PC-9 (cell line): ENCODE results near the gene CEP85L. TPM values are rescaled to one million over a fixed set of nuclear protein-coding genes. Genes with fewer than 3 reads are reported as not detected.

Source experiments
- BruUV-seq: library from RNA; stranded (reverse); fragments of 400-500 nt; replicated peaks from 2 replicates; lab custom pipeline; 2021; lab: Mats Ljungman, UMichigan
- CTCF ChIA-PET: fragments of 300-600 bp; sonication (Branson Sonifier 250); formaldehyde crosslinking; loops from one replicate; lab custom pipeline; 2022; ENCODE audit warnings: antibody characterized with exemption; lab: Charles Lee
- POLR2A ChIA-PET: fragments of 300-600 bp; sonication (Branson Sonifier 250); formaldehyde crosslinking; loops from one replicate; lab custom pipeline; 2022; ENCODE audit warnings: antibody characterized with exemption; ENCODE audit not compliant: unreplicated experiment; lab: Charles Lee
- DNase-seq, 2 experiments: peaks; one replicate each; pipeline versions ENCODE4 v3.0.0 to v3.0.0-alpha.2; 2015 to 2022; ENCODE audit warnings: mixed read lengths in 1 of 2
- H2AFZ ChIP-seq: fragments of 200-600 bp; sonication (generic); 2 replicates; pipeline ENCODE4 v1.8.1; 2017; ENCODE audit warnings: antibody characterized with exemption
- H3F3A ChIP-seq: fragments of 200-600 bp; sonication (generic); 2 replicates; pipeline ENCODE4 v1.8.1; 2017; ENCODE audit warnings: antibody characterized with exemption, mild to moderate bottlenecking, low read depth; ENCODE audit not compliant: insufficient read depth
- H3K27ac ChIP-seq: fragments of 200-600 bp; sonication (generic); 2 replicates; pipeline ENCODE4 v1.6.1; 2016; ENCODE audit warnings: mixed run types
- H3K27me3 ChIP-seq: fragments of 200-600 bp; sonication (generic); 2 replicates; pipeline ENCODE4 v1.6.1; 2016; ENCODE audit warnings: low read depth, mixed run types; ENCODE audit not compliant: insufficient read depth
- H3K36me3 ChIP-seq: fragments of 200-600 bp; sonication (generic); 2 replicates; pipeline ENCODE4 v1.6.1; 2016; ENCODE audit warnings: low read depth, mixed run types
- H3K4me1 ChIP-seq: fragments of 200-600 bp; sonication (generic); replicated peaks from 2 replicates; pipeline ENCODE4 v1.6.1; 2016; ENCODE audit warnings: mixed run types; ENCODE audit not compliant: insufficient read depth
- H3K4me2 ChIP-seq: fragments of 200-600 bp; sonication (generic); 2 replicates; pipeline ENCODE4 v1.6.1; 2017; ENCODE audit warnings: mixed run types
- H3K4me3 ChIP-seq: fragments of 200-600 bp; sonication (generic); 2 replicates; pipeline ENCODE4 v1.6.1; 2016; ENCODE audit warnings: mixed run types
- H3K79me2 ChIP-seq: fragments of 200-600 bp; sonication (generic); 2 replicates; pipeline ENCODE4 v1.6.1; 2017; ENCODE audit warnings: low read depth, mixed run types
- H3K9me2 ChIP-seq: fragments of 200-600 bp; sonication (generic); 2 replicates; pipeline ENCODE4 v1.8.1; 2017; ENCODE audit warnings: mild to moderate bottlenecking; ENCODE audit not compliant: insufficient read depth
- H3K9me3 ChIP-seq: fragments of 200-600 bp; sonication (generic); 2 replicates; pipeline ENCODE4 v1.8.1; 2016; ENCODE audit warnings: low read depth; ENCODE audit not compliant: insufficient read depth
- H4K20me1 ChIP-seq: fragments of 200-600 bp; sonication (generic); 2 replicates; pipeline ENCODE4 v1.8.1; 2017; ENCODE audit not compliant: insufficient read depth
- CTCF ChIP-seq: fragments of 200-600 bp; sonication (generic); conservative IDR thresholded peaks from 2 replicates; pipeline ENCODE4 v1.6.1; 2017; ENCODE audit warnings: mixed run types, antibody characterized with exemption, mild to moderate bottlenecking, moderate library complexity
- EZH2 ChIP-seq: fragments of 200-600 bp; sonication (generic); IDR thresholded peaks from 2 replicates; pipeline ENCODE4 v1.8.0; 2017; ENCODE audit warnings: antibody characterized with exemption, low read depth
- intact Hi-C: fragments of 100-400 bp; cut with micrococcal nuclease; formaldehyde crosslinking; loops from one replicate; pipeline ENCODE4 v1.10.0; 2022; ENCODE audit not compliant: unreplicated experiment
- total RNA-seq: library from RNA; stranded (reverse); gene quantifications from 2 replicates; pipeline ENCODE4 v1.2.3, GENCODE V29; 2021

CEP85L gene
- total RNA-seq, 1 experiment from 2014 or later = 3.0 TPM

- H3K36me3 ChIP-seq = no peaks in the 10 kb centered on the region
- H3K27ac ChIP-seq = no peak overlapping the region
- ChIA-PET POLR2A (no interaction called here), CTCF (no interaction called here)
- TF ChIP-seq EZH2 (no peak), CTCF (peak; percentile 88)
- BruUV-seq = no TSS peak
- DNase-seq = peak; percentile 10 to 51
- H3K79me2 ChIP-seq = no peaks in the 10 kb centered on the region
- H4K20me1 ChIP-seq = 0 out of 2 replicates have a peak, but pooled peaks cover 2% of the 10 kb centered on the region
- H3K4me2 ChIP-seq = no peak overlapping the region
- H3K4me3 ChIP-seq = no peak overlapping the region
- no peaks in the 10 kb centered on the region; the same call in 1 of the 2 replicates for H3K9me2 ChIP-seq
- H3F3A ChIP-seq = no peaks in the 10 kb centered on the region; the same call in 1 of the 2 replicates
- H3K4me1 ChIP-seq = no peaks in the 10 kb centered on the region
- intact Hi-C loops = loop anchor here (2.0 to 10.0 kb wide), 4 partner anchors 269 to 1207 kb away; no protein-coding TSS in a partner anchor
- H3K9me3 ChIP-seq = no peaks in the 10 kb centered on the region
- H3K27me3 ChIP-seq = no peaks in the 10 kb centered on the region
- no peak overlapping the region for H2AFZ ChIP-seq
Observed at GRCh38 chr6:118551063-118552053, 100.0 kb downstream of the CEP85L start.

GRCh38 chr6:118548613-118549012, 102.8 kb downstream of the CEP85L start:
- no peak overlapping the region for H3K4me2 ChIP-seq
- no peaks in the 10 kb centered on the region for H3K79me2 ChIP-seq
- no TSS peak for BruUV-seq
- TF ChIP-seq EZH2 = no peak
- no peak for TF ChIP-seq CTCF
- H3K4me1 ChIP-seq = no peaks in the 10 kb centered on the region
- no peak overlapping the region for H3K27ac ChIP-seq
- H4K20me1 ChIP-seq = 0 out of 2 replicates have a peak, but pooled peaks cover 2% of the 10 kb centered on the region
- H2AFZ ChIP-seq = no peak overlapping the region
- no peaks in the 10 kb centered on the region; the same call in 1 of the 2 replicates for H3K9me2 ChIP-seq
- intact Hi-C loops = no loop called here
- no peak overlapping the region for H3K4me3 ChIP-seq
- no peaks in the 10 kb centered on the region; the same call in 1 of the 2 replicates for H3F3A ChIP-seq
- POLR2A ChIA-PET = no interaction called here
- CTCF ChIA-PET = interaction anchor here (0.5 kb wide), 1 partner anchor 9 kb away, joined by 3 read pairs; no protein-coding TSS in a partner anchor
- H3K36me3 ChIP-seq = no peaks in the 10 kb centered on the region
- DNase-seq = no peak
- no peaks in the 10 kb centered on the region for H3K27me3 ChIP-seq
- H3K9me3 ChIP-seq = no peaks in the 10 kb centered on the region

- H3K4me1 ChIP-seq = no peaks in the 10 kb centered on the region
- H2AFZ ChIP-seq = no peak within 1 kb of the TSS
- H3K36me3 ChIP-seq = no peaks in the 10 kb centered on the region
- no peak for TF ChIP-seq EZH2
- TF ChIP-seq CTCF = no peak
- H3K27ac ChIP-seq = no peak within 1 kb of the TSS
- no TSS peak for BruUV-seq
- ChIA-PET CTCF (no interaction called here), POLR2A (interaction anchor here (0.7 kb wide), 1 partner anchor 574 kb away, joined by 4 read pairs; no protein-coding TSS in a partner anchor)
- intact Hi-C loops = no loop called here
- no peak within 1 kb of the TSS for H3K4me3 ChIP-seq
- no peaks in the 10 kb centered on the region for H3K79me2 ChIP-seq
- H3K27me3 ChIP-seq = no peaks in the 10 kb centered on the region
- no peaks in the 10 kb centered on the region for H3K9me3 ChIP-seq
- no peaks in the 10 kb centered on the region; the same call in 1 of the 2 replicates for H3F3A ChIP-seq
- H3K9me2 ChIP-seq = no peaks in the 10 kb centered on the region; the same call in 1 of the 2 replicates
- H4K20me1 ChIP-seq = 0 out of 2 replicates have a peak, but pooled peaks cover 2% of the 10 kb centered on the region
- no peak within 1 kb of the TSS for H3K4me2 ChIP-seq
- DNase-seq = no peak
Observed at GRCh38 chr6:118548136-118548535, 103.3 kb downstream of the CEP85L start, which contains the start of gene PLN. Gene PLN, plus strand, starts transcription at chr6:118548296. Its CDS starts 10,626 bp downstream, at chr6:118558922.
